CD4-positive, alpha-beta T cell (primary cell): Measurements from ENCODE around the gene GNAQ. TPM values are rescaled to one million over a fixed set of nuclear protein-coding genes. Genes with fewer than 3 reads are reported as not detected.

Experiments used
- ATAC-seq: fragments of 200-7000 bp; cut with Tn5 transposase; one replicate; pipeline ENCODE4 v1.10.0; 2022; ENCODE audit warnings: mild to moderate bottlenecking; ENCODE audit not compliant: poor library complexity
- CTCF ChIA-PET: fragments of 350-600 bp; sonication (Branson Sonifier 250); formaldehyde crosslinking; loops from one replicate; lab custom pipeline; 2021; ENCODE audit warnings: antibody characterized with exemption, inconsistent platforms; lab: Charles Lee
- POLR2A ChIA-PET: fragments of 350-600 bp; sonication (Branson Sonifier 250); formaldehyde crosslinking; loops from one replicate; lab custom pipeline; 2021; ENCODE audit warnings: antibody characterized with exemption, inconsistent platforms; lab: Charles Lee
- DNase-seq, 14 experiments: peaks; one replicate each; pipeline ENCODE4 v3.0.0-alpha.2; 2013 to 2020; ENCODE audit warnings: mixed read lengths in 2 of 14
- H3K27ac ChIP-seq, 2 donors: one replicate each; pipeline versions ENCODE4 v1.5.1 to v1.7.0; 2013; ENCODE audit warnings: low read length in 2 of 2, low read depth in 1 of 2, mild to moderate bottlenecking in 1 of 2
- H3K27me3 ChIP-seq, 2 experiments: 1 replicate in 1 of 2; 2 replicates in 1 of 2; pipeline versions ENCODE4 v1.6.1 to v1.7.0; 2013; ENCODE audit warnings: low read length in 2 of 2, control low read depth in 1 of 2, mild to moderate bottlenecking in 1 of 2, moderate library complexity in 1 of 2; ENCODE audit not compliant: insufficient read depth in 2 of 2, control insufficient read depth in 1 of 2
- H3K36me3 ChIP-seq: one replicate; pipeline ENCODE4 v1.6.1; 2013; ENCODE audit warnings: low read length, control low read depth; ENCODE audit not compliant: insufficient read depth
- H3K4me1 ChIP-seq: one replicate; pipeline ENCODE4 v1.6.1; 2013; ENCODE audit warnings: low read length, control low read depth; ENCODE audit not compliant: insufficient read depth
- H3K4me3 ChIP-seq: one replicate; pipeline ENCODE4 v1.5.1; 2013; ENCODE audit warnings: mild to moderate bottlenecking, low read length, moderate library complexity
- H3K9me3 ChIP-seq, 2 experiments: 1 replicate in 1 of 2; 2 replicates in 1 of 2; pipeline versions ENCODE4 v1.6.1 to v1.7.0; 2013; ENCODE audit warnings: low read length in 2 of 2, mild to moderate bottlenecking in 2 of 2, control low read depth in 1 of 2, moderate library complexity in 1 of 2; ENCODE audit not compliant: control insufficient read depth in 1 of 2, insufficient read depth in 1 of 2
- H3K27ac Mint-ChIP-seq: one replicate; pipeline ENCODE4 v1.8.0; 2020; ENCODE audit warnings: mixed read lengths
- H3K27me3 Mint-ChIP-seq: one replicate; pipeline ENCODE4 v1.8.0; 2021; ENCODE audit warnings: mixed read lengths
- H3K36me3 Mint-ChIP-seq: one replicate; pipeline ENCODE4 v1.8.0; 2021; ENCODE audit warnings: low read depth, mixed read lengths
- H3K4me1 Mint-ChIP-seq: one replicate; pipeline ENCODE4 v1.8.0; 2021; ENCODE audit warnings: low read depth, mixed read lengths
- H3K4me3 Mint-ChIP-seq: one replicate; pipeline ENCODE4 v1.8.0; 2020; ENCODE audit warnings: mild to moderate bottlenecking, mixed read lengths
- H3K9me3 Mint-ChIP-seq: one replicate; pipeline ENCODE4 v1.8.0; 2020; ENCODE audit warnings: mixed read lengths
- intact Hi-C, 2 experiments: fragments of 100-400 bp; cut with DNase I in 1 of 2; cut with micrococcal nuclease in 1 of 2; formaldehyde crosslinking; loops; one replicate each; pipeline versions ENCODE4 v1.15.1 to v1.9.0; 2023 to 2025; cut with DNase I, micrococcal nuclease
- total RNA-seq, 174 experiments: library from RNA in 2 of 174; stranded (reverse) in 2 of 174; gene quantifications; one replicate each; pipeline ENCODE4 v1.2.3 and lab custom pipeline; 2021 to 2026
- TF ChIP-seq, protein P1 (sequence below): fragments of 200-600 bp; IDR thresholded peaks from one replicate; pipeline ENCODE4 v1.8.0; 2022; ENCODE audit warnings: antibody characterized with exemption, mild to moderate bottlenecking

GNAQ gene
- total RNA-seq, 2 experiments from 2014 or later = 55.5 to 55.9 TPM

DNA sequence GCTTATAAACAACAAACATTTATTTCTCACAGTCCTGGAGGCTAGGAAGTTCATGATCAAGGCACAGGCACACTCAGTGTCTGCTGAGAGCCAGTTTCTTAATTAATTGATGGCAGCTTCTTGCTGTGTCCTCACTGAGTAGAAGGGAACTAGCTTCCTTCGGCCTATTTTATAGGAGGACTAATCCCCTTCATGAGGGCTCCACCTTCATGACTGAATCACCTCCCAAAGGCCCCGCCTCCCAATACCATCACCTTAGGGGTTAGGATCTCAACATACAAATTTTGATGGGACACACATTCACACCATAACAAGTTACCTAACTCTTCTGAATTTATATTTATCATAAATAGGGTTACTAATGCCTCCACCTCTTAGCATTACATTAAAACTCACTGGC is 129.8 kb downstream of the GNAQ start:
- Histone ChIP-seq H3K36me3 (peaks cover 4% of the 10 kb centered on the region), H3K27ac (no peak overlapping the region), H3K4me1 (no peaks in the 10 kb centered on the region), H3K9me3 (no peaks in the 10 kb centered on the region), H3K4me3 (no peak overlapping the region), H3K27me3 (no peaks in the 10 kb centered on the region)
- POLR2A ChIA-PET = interaction anchor here (0.6 kb wide), 1 partner anchor 214 kb away, joined by 4 read pairs; no protein-coding TSS in a partner anchor
- Mint-ChIP-seq H3K36me3 (peaks cover 25% of the 10 kb centered on the region), H3K27me3 (no peaks in the 10 kb centered on the region), H3K9me3 (no peaks in the 10 kb centered on the region), H3K27ac (no peak overlapping the region), H3K4me1 (peaks cover 39% of the 10 kb centered on the region), H3K4me3 (no peak overlapping the region)
- intact Hi-C loops = loop anchor here in 1 of 2 experiments (10.0 kb wide), 1 partner anchor 73 kb away; no protein-coding TSS in a partner anchor
- CTCF ChIA-PET = no interaction called here
- TF ChIP-seq, protein P1, sequence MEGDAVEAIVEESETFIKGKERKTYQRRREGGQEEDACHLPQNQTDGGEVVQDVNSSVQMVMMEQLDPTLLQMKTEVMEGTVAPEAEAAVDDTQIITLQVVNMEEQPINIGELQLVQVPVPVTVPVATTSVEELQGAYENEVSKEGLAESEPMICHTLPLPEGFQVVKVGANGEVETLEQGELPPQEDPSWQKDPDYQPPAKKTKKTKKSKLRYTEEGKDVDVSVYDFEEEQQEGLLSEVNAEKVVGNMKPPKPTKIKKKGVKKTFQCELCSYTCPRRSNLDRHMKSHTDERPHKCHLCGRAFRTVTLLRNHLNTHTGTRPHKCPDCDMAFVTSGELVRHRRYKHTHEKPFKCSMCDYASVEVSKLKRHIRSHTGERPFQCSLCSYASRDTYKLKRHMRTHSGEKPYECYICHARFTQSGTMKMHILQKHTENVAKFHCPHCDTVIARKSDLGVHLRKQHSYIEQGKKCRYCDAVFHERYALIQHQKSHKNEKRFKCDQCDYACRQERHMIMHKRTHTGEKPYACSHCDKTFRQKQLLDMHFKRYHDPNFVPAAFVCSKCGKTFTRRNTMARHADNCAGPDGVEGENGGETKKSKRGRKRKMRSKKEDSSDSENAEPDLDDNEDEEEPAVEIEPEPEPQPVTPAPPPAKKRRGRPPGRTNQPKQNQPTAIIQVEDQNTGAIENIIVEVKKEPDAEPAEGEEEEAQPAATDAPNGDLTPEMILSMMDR = no peak
- DNase-seq (no peak), ATAC-seq (no peak)

DNA sequence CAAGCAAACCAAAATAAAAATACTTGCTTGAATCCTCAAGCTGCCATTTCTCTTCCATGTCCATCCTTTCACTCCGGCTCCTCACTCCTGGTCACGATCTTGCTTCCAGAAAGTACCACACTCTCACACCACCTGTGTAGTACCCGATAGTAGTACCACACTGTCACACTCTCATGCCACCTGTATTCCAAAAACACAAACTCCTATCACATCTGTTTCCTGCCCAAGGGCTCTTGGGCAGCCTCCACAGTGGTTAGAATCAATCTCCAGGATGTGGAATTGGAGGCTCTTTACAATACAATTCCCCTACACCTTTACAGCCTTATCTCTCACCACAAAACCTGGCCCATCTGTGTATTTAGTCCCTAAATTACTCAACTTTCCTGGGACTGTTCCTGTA is 130.6 kb downstream of the GNAQ start:
- H3K36me3 ChIP-seq = peaks cover 4% of the 10 kb centered on the region

DNA sequence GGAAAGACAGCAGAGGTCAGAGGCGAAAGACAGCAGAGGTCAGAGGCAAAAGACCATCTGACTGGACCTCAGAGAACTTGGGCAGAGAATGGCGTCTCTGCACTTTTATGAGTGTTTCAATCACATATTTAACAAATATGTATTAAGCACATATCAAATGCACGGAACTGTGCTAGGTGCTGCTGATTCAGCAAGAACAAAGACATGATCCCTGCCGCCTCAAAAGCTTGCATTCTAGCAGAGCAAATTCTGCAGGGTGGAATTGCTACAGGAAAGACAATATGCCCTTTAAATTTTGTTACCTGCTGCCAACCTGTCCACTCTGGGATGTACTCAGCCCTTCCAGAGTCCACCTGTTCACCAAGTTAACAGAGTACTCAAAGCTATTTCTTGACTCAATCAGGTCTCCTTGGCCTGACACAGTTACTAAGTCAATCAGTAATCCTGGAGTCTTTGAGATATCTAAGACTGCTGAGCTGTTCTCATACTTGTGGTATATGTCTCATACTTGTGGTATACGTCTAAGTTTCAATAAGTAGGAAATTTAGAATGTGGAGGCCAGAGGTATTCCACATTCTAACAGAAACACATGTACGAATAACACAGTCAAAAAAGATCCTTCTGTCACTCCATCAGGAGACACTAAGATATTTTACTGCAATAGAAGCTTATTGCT is 131.8 kb downstream of the GNAQ start:
- no peak overlapping the region for H3K4me3 Mint-ChIP-seq
- Histone ChIP-seq H3K27ac (no peak overlapping the region), H3K9me3 (no peaks in the 10 kb centered on the region), H3K4me1 (no peaks in the 10 kb centered on the region), H3K36me3 (peaks cover 9% of the 10 kb centered on the region), H3K4me3 (no peak overlapping the region), H3K27me3 (no peaks in the 10 kb centered on the region)
- no peaks in the 10 kb centered on the region for H3K27me3 Mint-ChIP-seq
- H3K27ac Mint-ChIP-seq = no peak overlapping the region
- ChIA-PET CTCF (interaction anchor here (1.6 kb wide), 1 partner anchor 13 kb away, joined by 4 read pairs; no protein-coding TSS in a partner anchor), POLR2A (no interaction called here)
- peaks cover 24% of the 10 kb centered on the region for H3K36me3 Mint-ChIP-seq
- ATAC-seq = no peak
- peaks cover 43% of the 10 kb centered on the region for H3K4me1 Mint-ChIP-seq
- no peaks in the 10 kb centered on the region for H3K9me3 Mint-ChIP-seq
- intact Hi-C loops = loop anchor here in 1 of 2 experiments (10.0 kb wide), 1 partner anchor 75 kb away; no protein-coding TSS in a partner anchor
- DNase-seq = no peak
- TF ChIP-seq, protein P1 = no peak

More for the DNA sequence above, 130.6 kb downstream of the GNAQ start:
- Mint-ChIP-seq H3K9me3 (no peaks in the 10 kb centered on the region), H3K4me1 (peaks cover 43% of the 10 kb centered on the region), H3K36me3 (peaks cover 25% of the 10 kb centered on the region), H3K27ac (no peak overlapping the region), H3K27me3 (no peaks in the 10 kb centered on the region), H3K4me3 (no peak overlapping the region)
- ATAC-seq (no peak), DNase-seq (no peak)
- no peaks in the 10 kb centered on the region for H3K27me3 ChIP-seq
- H3K9me3 ChIP-seq = no peaks in the 10 kb centered on the region
- TF ChIP-seq, protein P1 = no peak
- POLR2A ChIA-PET = no interaction called here
- CTCF ChIA-PET = no interaction called here
- no peak overlapping the region for H3K4me3 ChIP-seq
- intact Hi-C loops = loop anchor here in 1 of 2 experiments (10.0 kb wide), 1 partner anchor 74 kb away; no protein-coding TSS in a partner anchor
- no peaks in the 10 kb centered on the region for H3K4me1 ChIP-seq
- H3K27ac ChIP-seq = no peak overlapping the region
